Loucy (cell line): ENCODE results near the gene AADACL4.

Experiments
- H2AFZ ChIP-seq: fragments of 200-600 bp; sonication (generic); 2 replicates; pipeline ENCODE4 v1.6.0; 2016; ENCODE audit warnings: antibody characterized with exemption, mild to moderate bottlenecking, low read length, moderate library complexity
- H3F3A ChIP-seq: fragments of 200-600 bp; 2 replicates; pipeline ENCODE4 v1.6.0; 2016; ENCODE audit warnings: antibody characterized with exemption, low read depth, mild to moderate bottlenecking
- H3K27me3 ChIP-seq: fragments of 200-600 bp; sonication (generic); 2 replicates; pipeline ENCODE4 v1.6.1; 2014; ENCODE audit warnings: low read length, mild to moderate bottlenecking; ENCODE audit not compliant: insufficient read depth, poor library complexity, severe bottlenecking
- H3K36me3 ChIP-seq: fragments of 200-600 bp; sonication (generic); 2 replicates; pipeline ENCODE4 v1.6.1; 2016; ENCODE audit warnings: low read length; ENCODE audit not compliant: insufficient read depth
- H3K4me1 ChIP-seq: fragments of 200-600 bp; sonication (generic); 2 replicates; pipeline ENCODE4 v1.5.1; 2014; ENCODE audit warnings: low read length, mild to moderate bottlenecking; ENCODE audit not compliant: insufficient read depth, poor library complexity, severe bottlenecking
- H3K4me2 ChIP-seq: fragments of 200-600 bp; sonication (generic); 2 replicates; pipeline ENCODE4 v1.6.0; 2014; ENCODE audit warnings: antibody characterized with exemption, low read length, low read depth, mild to moderate bottlenecking; ENCODE audit not compliant: poor library complexity, severe bottlenecking
- H3K4me3 ChIP-seq: fragments of 200-600 bp; sonication (generic); 2 replicates; pipeline ENCODE4 v1.5.1; 2014; ENCODE audit warnings: low read length, mild to moderate bottlenecking, mixed read lengths; ENCODE audit not compliant: poor library complexity, severe bottlenecking
- H3K79me2 ChIP-seq: fragments of 200-600 bp; sonication (generic); 2 replicates; pipeline ENCODE4 v1.6.1; 2014; ENCODE audit warnings: low read length; ENCODE audit not compliant: insufficient read depth
- H3K9ac ChIP-seq: fragments of 200-600 bp; sonication (generic); 2 replicates; pipeline ENCODE4 v1.6.0; 2014; ENCODE audit warnings: mild to moderate bottlenecking, low read depth, low read length, moderate library complexity; ENCODE audit not compliant: poor library complexity, severe bottlenecking
- H3K9me2 ChIP-seq: fragments of 200-600 bp; sonication (generic); replicated peaks from 2 replicates; pipeline ENCODE4 v1.6.1; 2016; ENCODE audit warnings: low read depth, low read length, mixed read lengths
- H3K9me3 ChIP-seq: fragments of 200-600 bp; sonication (generic); 2 replicates; pipeline ENCODE4 v1.6.1; 2014; ENCODE audit warnings: mild to moderate bottlenecking, antibody characterized with exemption, low read length, low read depth; ENCODE audit not compliant: insufficient read depth
- H4K20me1 ChIP-seq: fragments of 200-600 bp; sonication (generic); 2 replicates; pipeline ENCODE4 v1.6.0; 2014; ENCODE audit warnings: antibody characterized with exemption, low read length, mild to moderate bottlenecking; ENCODE audit not compliant: insufficient read depth, poor library complexity, severe bottlenecking
- EZH2phosphoT487 ChIP-seq: fragments of 200-600 bp; IDR thresholded peaks from 2 replicates; pipeline ENCODE4 v1.6.1; 2018; ENCODE audit warnings: antibody characterized with exemption, mild to moderate bottlenecking, moderate library complexity, borderline replicate concordance
- TF ChIP-seq, protein P1 (sequence below): fragments of 200-600 bp; sonication (generic); conservative IDR thresholded peaks from 2 replicates; pipeline ENCODE4 v1.5.1; 2014; ENCODE audit warnings: mild to moderate bottlenecking, antibody characterized with exemption, low read length

The AADACL4 gene

DNA sequence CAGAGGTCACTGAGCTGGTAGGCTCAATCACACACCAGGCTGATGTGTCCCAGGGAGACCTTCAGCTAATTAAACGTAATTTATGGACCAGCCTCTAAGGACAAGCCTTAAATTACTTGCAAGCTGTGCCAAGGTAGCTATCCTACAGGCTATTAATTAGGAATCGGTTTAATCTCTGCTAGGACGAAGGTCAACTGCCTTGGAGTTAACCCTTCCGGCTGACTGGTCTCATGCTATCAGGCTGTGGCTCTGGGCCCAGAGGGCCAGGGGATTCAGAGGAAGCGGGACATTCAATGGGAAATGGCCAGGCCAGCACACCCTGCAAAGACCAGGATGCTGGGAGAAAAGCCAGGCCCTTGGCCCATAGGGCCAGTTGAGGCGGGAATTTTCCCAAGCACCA is 44.9 kb upstream of the AADACL4 start:
- H2AFZ ChIP-seq, result no peak overlapping the region
- H3F3A ChIP-seq, result no peaks in the 10 kb centered on the region
- no peak overlapping the region for H3K4me3 ChIP-seq
- TF ChIP-seq EZH2phosphoT487, result no peak
- TF ChIP-seq, protein P1, sequence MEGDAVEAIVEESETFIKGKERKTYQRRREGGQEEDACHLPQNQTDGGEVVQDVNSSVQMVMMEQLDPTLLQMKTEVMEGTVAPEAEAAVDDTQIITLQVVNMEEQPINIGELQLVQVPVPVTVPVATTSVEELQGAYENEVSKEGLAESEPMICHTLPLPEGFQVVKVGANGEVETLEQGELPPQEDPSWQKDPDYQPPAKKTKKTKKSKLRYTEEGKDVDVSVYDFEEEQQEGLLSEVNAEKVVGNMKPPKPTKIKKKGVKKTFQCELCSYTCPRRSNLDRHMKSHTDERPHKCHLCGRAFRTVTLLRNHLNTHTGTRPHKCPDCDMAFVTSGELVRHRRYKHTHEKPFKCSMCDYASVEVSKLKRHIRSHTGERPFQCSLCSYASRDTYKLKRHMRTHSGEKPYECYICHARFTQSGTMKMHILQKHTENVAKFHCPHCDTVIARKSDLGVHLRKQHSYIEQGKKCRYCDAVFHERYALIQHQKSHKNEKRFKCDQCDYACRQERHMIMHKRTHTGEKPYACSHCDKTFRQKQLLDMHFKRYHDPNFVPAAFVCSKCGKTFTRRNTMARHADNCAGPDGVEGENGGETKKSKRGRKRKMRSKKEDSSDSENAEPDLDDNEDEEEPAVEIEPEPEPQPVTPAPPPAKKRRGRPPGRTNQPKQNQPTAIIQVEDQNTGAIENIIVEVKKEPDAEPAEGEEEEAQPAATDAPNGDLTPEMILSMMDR, result no peak
- H3K9me3 ChIP-seq, result no peaks in the 10 kb centered on the region
- H3K9me2 ChIP-seq, result no peaks in the 10 kb centered on the region
- H4K20me1 ChIP-seq, result peaks cover 7% of the 10 kb centered on the region
- no peak overlapping the region for H3K4me2 ChIP-seq
- H3K27me3 ChIP-seq, result no peaks in the 10 kb centered on the region
- H3K79me2 ChIP-seq, result peaks cover 13% of the 10 kb centered on the region; the same call in 1 of the 2 replicates
- H3K36me3 ChIP-seq, result no peaks in the 10 kb centered on the region; the same call in 1 of the 2 replicates
- H3K9ac ChIP-seq, result no peak overlapping the region
- H3K4me1 ChIP-seq, result peaks cover 9% of the 10 kb centered on the region

DNA sequence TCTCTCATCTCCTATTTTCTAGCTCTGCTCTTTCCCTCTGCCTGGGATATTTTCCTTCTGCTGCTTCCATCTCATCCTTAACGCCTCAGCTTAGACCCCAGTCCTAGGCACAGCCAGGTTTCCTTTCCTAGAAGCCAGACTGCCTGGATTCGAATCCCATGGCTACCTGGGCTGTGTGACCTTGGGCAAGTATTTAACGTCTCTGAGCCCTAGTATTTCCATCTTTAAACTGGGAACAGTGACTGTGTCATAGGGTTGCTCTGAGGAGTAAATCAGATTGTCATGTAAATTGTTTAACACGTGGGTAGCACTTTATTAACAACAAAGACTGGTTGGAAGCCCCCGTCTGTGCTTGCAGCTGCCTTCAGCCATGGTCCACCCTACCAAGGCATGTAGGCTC is 44.2 kb upstream of the AADACL4 start:
- no peaks in the 10 kb centered on the region; the same call in 1 of the 2 replicates for H3K36me3 ChIP-seq
- TF ChIP-seq EZH2phosphoT487, result no peak
- TF ChIP-seq, protein P1, result no peak

DNA sequence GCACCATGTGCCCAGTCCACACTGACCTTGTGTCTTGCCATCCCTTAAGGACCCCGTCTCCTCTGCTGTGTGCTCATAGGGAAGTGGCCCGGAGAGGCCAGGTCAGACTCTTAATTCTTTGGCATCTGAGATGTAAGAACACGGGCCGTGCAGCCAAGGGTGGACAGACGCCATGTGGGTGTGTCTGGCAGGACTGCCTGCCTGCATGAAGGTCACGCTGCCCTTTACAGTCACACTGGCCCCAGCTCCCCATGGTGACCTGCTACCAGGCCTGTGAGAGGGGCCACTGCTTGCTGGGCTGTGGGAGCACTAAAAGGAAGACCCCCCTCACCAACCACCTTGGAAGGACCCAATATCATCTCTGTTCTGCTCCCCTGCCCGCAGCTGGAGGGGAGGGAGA is 43.5 kb upstream of the AADACL4 start:
- Histone ChIP-seq H4K20me1 (peaks cover 7% of the 10 kb centered on the region), H3K4me2 (no peak overlapping the region), H3K9me2 (no peaks in the 10 kb centered on the region), H3K9me3 (no peaks in the 10 kb centered on the region), H3K4me3 (no peak overlapping the region), H3K79me2 (peaks cover 14% of the 10 kb centered on the region; the same call in 1 of the 2 replicates), H3K27me3 (no peaks in the 10 kb centered on the region), H3K4me1 (peaks cover 15% of the 10 kb centered on the region), H3K9ac (no peak overlapping the region), H3F3A (no peaks in the 10 kb centered on the region), H2AFZ (no peak overlapping the region), H3K36me3 (no peaks in the 10 kb centered on the region; the same call in 1 of the 2 replicates)
- TF ChIP-seq, protein P1, result no peak
- no peak for TF ChIP-seq EZH2phosphoT487

More for the DNA sequence above, 44.2 kb upstream of the AADACL4 start:
- H3K4me1 ChIP-seq, result peaks cover 15% of the 10 kb centered on the region
- H3K9ac ChIP-seq, result no peak overlapping the region
- H3K79me2 ChIP-seq, result peaks cover 14% of the 10 kb centered on the region; the same call in 1 of the 2 replicates
- H3K9me2 ChIP-seq, result no peaks in the 10 kb centered on the region
- no peaks in the 10 kb centered on the region for H3F3A ChIP-seq
- H2AFZ ChIP-seq, result no peak overlapping the region
- H3K9me3 ChIP-seq, result no peaks in the 10 kb centered on the region
- H3K27me3 ChIP-seq, result no peaks in the 10 kb centered on the region
- peaks cover 7% of the 10 kb centered on the region for H4K20me1 ChIP-seq
- H3K4me2 ChIP-seq, result no peak overlapping the region
- no peak overlapping the region for H3K4me3 ChIP-seq
